Sigmoid colon (tissue), 7 donors: Measurements from ENCODE around the gene NPAS1. TPM values are rescaled to one million over a fixed set of nuclear protein-coding genes. Genes with fewer than 3 reads are reported as not detected.
"Not testable (repeated sequence)": the region's sequence is repeated elsewhere in the genome, so short reads cannot be mapped to it uniquely, and the experiment has no call there.

Experiments
- DNase-seq: peaks from one replicate; pipeline ENCODE4 v3.0.0-alpha.2; 2019
- H3K27ac ChIP-seq, 4 donors: fragments of 200-600 bp; sonication (generic); one replicate each; pipeline ENCODE4 v1.5.1; 2016 to 2019; ENCODE audit warnings: mild to moderate bottlenecking in 1 of 4
- H3K27me3 ChIP-seq, 3 donors: fragments of 200-600 bp; sonication (generic); one replicate each; pipeline ENCODE4 v1.5.1; 2019; ENCODE audit warnings: mild to moderate bottlenecking in 1 of 3
- H3K36me3 ChIP-seq, 4 donors: fragments of 200-600 bp; sonication (generic); one replicate each; pipeline ENCODE4 v1.5.1; 2016 to 2019
- H3K4me1 ChIP-seq, 4 donors: fragments of 200-600 bp; sonication (generic); one replicate each; pipeline ENCODE4 v1.5.1; 2017 to 2019
- H3K4me3 ChIP-seq, 4 donors: fragments of 200-600 bp; sonication (generic); one replicate each; pipeline ENCODE4 v1.5.1; 2017 to 2019; ENCODE audit warnings: mild to moderate bottlenecking in 2 of 4, moderate library complexity in 1 of 4
- H3K9me3 ChIP-seq, 4 donors: fragments of 200-600 bp in 3 of 4; sonication (generic) in 3 of 4; one replicate each; pipeline versions ENCODE4 v1.5.1 to v1.6.1; 2013 to 2019
- CTCF ChIP-seq, 4 experiments: fragments of 450-650 bp in 3 of 4; fragments of 200-600 bp in 1 of 4; IDR thresholded peaks; one replicate each; pipeline ENCODE4 v1.5.1; 2016 to 2019; ENCODE audit warnings: antibody characterized with exemption in 4 of 4, mild to moderate bottlenecking in 3 of 4, moderate library complexity in 2 of 4
- EP300 ChIP-seq, 4 donors: sonication (generic); formaldehyde crosslinking; IDR thresholded peaks; one replicate each; pipeline ENCODE4 v1.6.1; 2017; ENCODE audit warnings: antibody characterized with exemption in 4 of 4
- POLR2A ChIP-seq, 2 donors: fragments of 450-650 bp; IDR thresholded peaks; one replicate each; pipeline ENCODE4 v1.6.1; 2016; ENCODE audit warnings: antibody characterized with exemption in 2 of 2, mild to moderate bottlenecking in 2 of 2, moderate library complexity in 2 of 2
- POLR2AphosphoS5 ChIP-seq, 4 donors: sonication (generic); formaldehyde crosslinking; IDR thresholded peaks; one replicate each; pipeline ENCODE4 v1.6.1; 2017; ENCODE audit warnings: antibody characterized with exemption in 4 of 4
- WGBS, 2 donors: extraction: QIAGEN DNeasy Blood & Tissue Kit; methylation state at CpG; one replicate each; pipeline ENCODE4 v1.1.7; 2013; 5-methylcytosine and 5-hydroxymethylcytosine counted together
- intact Hi-C: fragments of 100-400 bp; cut with DNase I; formaldehyde crosslinking; loops from one replicate; pipeline ENCODE4 v1.15.1; 2023
- polyA plus RNA-seq, 3 donors: library from polyadenylated mRNA; stranded (reverse); fragments of 200-250 nt; gene quantifications; one replicate each; pipeline ENCODE4 v1.2.3, GENCODE V29; 2013
- total RNA-seq, 4 donors: library from RNA; depleted of rRNA; stranded (reverse); fragments of >200 nt; gene quantifications; one replicate each; pipeline ENCODE4 v1.1.0, GENCODE V29; 2016
- donor health status: healthy with polysubstance abuse.
- donor health status: Bipolar disorder and iron deficiency.
- donor health status: healthy.

NPAS1 gene
- total and polyA plus RNA-seq, 7 donors = 0.28 to 1.4 (median 0.85) TPM; not detected in 3

- WGBS, 2 donors = 73 to 94% methylated on average over 9 of the region's 9 CpGs
- Histone ChIP-seq H3K27ac (no peak overlapping the region), H3K4me3 (no peak overlapping the region), H3K36me3 (peaks cover 0 to 88% (median 41%) of the 10 kb centered on the region in 4 donors), H3K27me3 (no peaks in the 10 kb centered on the region), H3K4me1 (peaks cover 0 to 2% (median 2%) of the 10 kb centered on the region in 4 donors), H3K9me3 (no peaks in the 10 kb centered on the region)
- no peak for TF ChIP-seq CTCF (IDR thresholded peaks at IDR 0.05)
- TF ChIP-seq EP300 (IDR thresholded peaks at IDR 0.05) = no peak
- TF ChIP-seq POLR2A (IDR thresholded peaks at IDR 0.05) = no peak
- no peak for TF ChIP-seq POLR2AphosphoS5 (IDR thresholded peaks at IDR 0.05)
- no peak for DNase-seq
- intact Hi-C loops = no loop called here
Measured at GRCh38 chr19:47074621-47075020, 55.0 kb downstream of the NPAS1 start.

DNA sequence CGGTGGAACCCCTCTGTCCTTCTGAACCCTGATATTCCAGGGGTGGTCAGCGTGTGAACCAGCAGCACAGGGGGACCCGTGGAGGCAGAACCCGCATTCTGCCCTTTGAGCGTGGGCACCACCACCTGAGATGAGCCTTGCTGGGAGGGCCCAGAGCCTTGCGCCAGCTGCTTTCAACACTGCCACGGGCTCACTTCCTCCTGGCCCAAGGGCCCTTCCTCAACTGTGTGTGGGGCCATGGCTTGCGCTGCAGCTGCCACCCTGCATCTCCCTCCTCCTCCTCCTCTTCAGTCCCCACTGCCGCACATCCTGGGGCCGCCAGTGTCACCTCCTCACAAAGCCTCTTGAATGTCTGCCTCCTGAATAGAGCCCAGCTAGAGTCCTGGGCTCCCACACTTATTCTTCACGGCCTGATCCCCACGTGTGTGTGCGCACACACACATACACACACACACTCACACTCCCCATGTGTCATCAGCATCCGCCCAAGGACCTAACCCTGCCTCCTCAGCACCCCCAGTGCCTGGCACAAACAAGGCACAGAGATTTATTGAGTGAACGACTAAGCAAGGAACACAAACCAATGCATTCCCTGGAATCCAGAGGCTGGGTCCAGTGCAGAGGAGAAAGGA lies 55.7 kb downstream of the NPAS1 start:
- Histone ChIP-seq H3K27ac (no peak overlapping the region), H3K9me3 (no peaks in the 10 kb centered on the region), H3K4me1 (peaks cover 0 to 6% (median 4%) of the 10 kb centered on the region in 4 donors), H3K36me3 (peaks cover 0 to 87% (median 39%) of the 10 kb centered on the region in 4 donors), H3K27me3 (no peaks in the 10 kb centered on the region), H3K4me3 (no peak overlapping the region)
- TF ChIP-seq CTCF (IDR thresholded peaks at IDR 0.05) = no peak
- no peak for TF ChIP-seq EP300 (IDR thresholded peaks at IDR 0.05)
- no peak for TF ChIP-seq POLR2A (IDR thresholded peaks at IDR 0.05)
- TF ChIP-seq POLR2AphosphoS5 (IDR thresholded peaks at IDR 0.05) = no peak
- DNase-seq = no peak
- 77 to 87% methylated on average over 15 of the region's 15 CpGs for WGBS, 2 donors
- intact Hi-C loops = no loop called here

DNA sequence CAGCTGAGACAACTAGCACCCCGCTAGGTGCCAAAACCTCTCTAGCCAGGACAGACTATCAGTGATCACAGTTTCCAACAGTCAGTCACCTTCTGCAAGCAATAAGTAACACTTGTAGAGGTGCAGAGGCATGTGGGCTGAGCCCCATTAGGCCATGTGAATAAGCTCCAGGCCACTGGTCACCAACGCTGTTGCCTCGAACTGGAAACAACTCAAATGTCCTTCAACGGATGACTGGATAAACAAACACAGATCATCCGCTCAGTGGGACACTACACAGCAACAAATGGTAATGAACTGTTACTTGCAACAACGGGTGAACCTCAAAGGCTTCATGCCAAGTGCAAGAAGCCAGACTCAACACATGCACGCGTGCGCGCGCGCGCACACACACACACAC lies 56.3 kb downstream of the NPAS1 start:
- intact Hi-C loops = no loop called here

GRCh38 chr19:47078351-47078750 lies 58.7 kb downstream of the NPAS1 start:
- H3K4me1 ChIP-seq, H3K27me3 ChIP-seq, intact Hi-C loops, DNase-seq, H3K4me3 ChIP-seq, H3K27ac ChIP-seq, H3K9me3 ChIP-seq: not testable (repeated sequence)
- 95 to 97% methylated on average over 13 of the region's 13 CpGs for WGBS, 2 donors
- peaks cover 6 to 87% (median 40%) of the 10 kb centered on the region in 4 donors for H3K36me3 ChIP-seq

More for the DNA sequence above, 56.3 kb downstream of the NPAS1 start:
- H3K4me1 ChIP-seq = peaks cover 0 to 6% (median 4%) of the 10 kb centered on the region in 4 donors
- no peak for DNase-seq
- H3K36me3 ChIP-seq = peaks cover 4 to 87% (median 36%) of the 10 kb centered on the region in 4 donors
- H3K9me3 ChIP-seq = no peaks in the 10 kb centered on the region
- H3K27ac ChIP-seq = no peak overlapping the region
- TF ChIP-seq EP300 (IDR thresholded peaks at IDR 0.05) (no peak), POLR2A (IDR thresholded peaks at IDR 0.05) (no peak), CTCF (IDR thresholded peaks at IDR 0.05) (no peak), POLR2AphosphoS5 (IDR thresholded peaks at IDR 0.05) (no peak)
- H3K4me3 ChIP-seq = no peak overlapping the region
- H3K27me3 ChIP-seq = no peaks in the 10 kb centered on the region
- 83 to 84% methylated on average over 13 of the region's 13 CpGs for WGBS, 2 donors

GRCh38 chr19:47081095-47081494 lies 61.5 kb downstream of the NPAS1 start:
- Histone ChIP-seq H3K4me1 (peaks cover 0 to 6% (median 4%) of the 10 kb centered on the region in 4 donors), H3K27me3 (no peaks in the 10 kb centered on the region), H3K27ac (peak overlapping the region in 1 of 4 donors; percentile 17), H3K36me3 (peaks cover 20 to 89% (median 53%) of the 10 kb centered on the region in 4 donors), H3K4me3 (no peak overlapping the region), H3K9me3 (no peaks in the 10 kb centered on the region)
- intact Hi-C loops = no loop called here
- no peak for DNase-seq
- no peak for TF ChIP-seq POLR2AphosphoS5 (IDR thresholded peaks at IDR 0.05)
- WGBS, 2 donors = 90 to 92% methylated on average over 6 of the region's 6 CpGs

GRCh38 chr19:47082493-47082892 lies 62.9 kb downstream of the NPAS1 start:
- TF ChIP-seq POLR2AphosphoS5 (IDR thresholded peaks at IDR 0.05) = no peak
- TF ChIP-seq EP300 (IDR thresholded peaks at IDR 0.05) = no peak
- TF ChIP-seq CTCF (IDR thresholded peaks at IDR 0.05) = no peak
- TF ChIP-seq POLR2A (IDR thresholded peaks at IDR 0.05) = no peak
- WGBS, 2 donors = 95 to 98% methylated on average over 5 of the region's 5 CpGs
- DNase-seq = no peak
- no peaks in the 10 kb centered on the region for H3K9me3 ChIP-seq
- H3K4me1 ChIP-seq = peaks cover 0 to 6% (median 4%) of the 10 kb centered on the region in 4 donors
- no peak overlapping the region for H3K27ac ChIP-seq
- intact Hi-C loops = no loop called here
- peaks cover 26 to 88% (median 57%) of the 10 kb centered on the region in 4 donors for H3K36me3 ChIP-seq
- H3K4me3 ChIP-seq = no peak overlapping the region
- no peaks in the 10 kb centered on the region for H3K27me3 ChIP-seq
